ENCODE results near the gene UHRF1.
"Not testable (repeated sequence)": the region's sequence is repeated elsewhere in the genome, so short reads cannot be mapped to it uniquely, and the experiment has no call there.

UHRF1 gene

GRCh38 chr19:4923276-4923747 lies 14.0 kb downstream of the UHRF1 start:
- TF ChIP-seq, protein P1, sequence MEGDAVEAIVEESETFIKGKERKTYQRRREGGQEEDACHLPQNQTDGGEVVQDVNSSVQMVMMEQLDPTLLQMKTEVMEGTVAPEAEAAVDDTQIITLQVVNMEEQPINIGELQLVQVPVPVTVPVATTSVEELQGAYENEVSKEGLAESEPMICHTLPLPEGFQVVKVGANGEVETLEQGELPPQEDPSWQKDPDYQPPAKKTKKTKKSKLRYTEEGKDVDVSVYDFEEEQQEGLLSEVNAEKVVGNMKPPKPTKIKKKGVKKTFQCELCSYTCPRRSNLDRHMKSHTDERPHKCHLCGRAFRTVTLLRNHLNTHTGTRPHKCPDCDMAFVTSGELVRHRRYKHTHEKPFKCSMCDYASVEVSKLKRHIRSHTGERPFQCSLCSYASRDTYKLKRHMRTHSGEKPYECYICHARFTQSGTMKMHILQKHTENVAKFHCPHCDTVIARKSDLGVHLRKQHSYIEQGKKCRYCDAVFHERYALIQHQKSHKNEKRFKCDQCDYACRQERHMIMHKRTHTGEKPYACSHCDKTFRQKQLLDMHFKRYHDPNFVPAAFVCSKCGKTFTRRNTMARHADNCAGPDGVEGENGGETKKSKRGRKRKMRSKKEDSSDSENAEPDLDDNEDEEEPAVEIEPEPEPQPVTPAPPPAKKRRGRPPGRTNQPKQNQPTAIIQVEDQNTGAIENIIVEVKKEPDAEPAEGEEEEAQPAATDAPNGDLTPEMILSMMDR (IDR thresholded peaks at IDR 0.05), result no peak
- no peak overlapping the region for H3K27ac ChIP-seq
- no peak for DNase-seq (ENCODE audit: low spot score)
- no peak overlapping the region for H3K4me3 ChIP-seq

DNA sequence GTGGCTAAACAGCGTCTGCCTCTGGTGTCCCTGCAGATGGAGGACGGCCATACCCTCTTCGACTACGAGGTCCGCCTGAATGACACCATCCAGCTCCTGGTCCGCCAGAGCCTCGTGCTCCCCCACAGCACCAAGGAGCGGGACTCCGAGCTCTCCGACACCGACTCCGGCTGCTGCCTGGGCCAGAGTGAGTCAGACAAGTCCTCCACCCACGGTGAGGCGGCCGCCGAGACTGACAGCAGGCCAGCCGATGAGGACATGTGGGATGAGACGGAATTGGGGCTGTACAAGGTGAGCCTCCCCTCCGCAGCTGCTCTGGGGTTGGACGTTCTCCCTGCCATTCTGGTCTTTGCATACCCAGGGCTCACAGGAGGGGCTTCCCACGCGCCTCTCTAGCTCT lies 19.9 kb downstream of the UHRF1 start:
- DNase-seq (ENCODE audit: low spot score), result no peak
- no peak overlapping the region for H3K4me3 ChIP-seq
- H3K27ac ChIP-seq, result no peak overlapping the region
- TF ChIP-seq, protein P1 (IDR thresholded peaks at IDR 0.05), result no peak

DNA sequence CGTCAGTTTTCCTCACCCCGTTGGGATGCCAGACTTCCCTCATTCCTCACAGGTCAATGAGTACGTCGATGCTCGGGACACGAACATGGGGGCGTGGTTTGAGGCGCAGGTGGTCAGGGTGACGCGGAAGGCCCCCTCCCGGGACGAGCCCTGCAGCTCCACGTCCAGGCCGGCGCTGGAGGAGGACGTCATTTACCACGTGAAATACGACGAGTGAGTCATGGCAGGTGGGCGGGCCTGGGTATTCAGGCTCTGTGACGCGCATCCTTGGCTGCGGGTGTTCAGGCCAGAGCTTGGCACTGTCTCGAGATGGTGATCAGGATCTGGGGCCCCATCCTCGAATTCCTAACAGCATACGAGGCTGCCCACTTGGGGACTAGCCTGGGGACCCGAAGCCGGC lies 21.4 kb downstream of the UHRF1 start:
- DNase-seq (ENCODE audit: low spot score), result no peak
- TF ChIP-seq, protein P1 (IDR thresholded peaks at IDR 0.05), result no peak
- Histone ChIP-seq H3K4me3 (no peak overlapping the region), H3K27ac (no peak overlapping the region)

- TF ChIP-seq, protein P1 (IDR thresholded peaks at IDR 0.05), result no peak
- no peak for DNase-seq (ENCODE audit: low spot score)
- Histone ChIP-seq H3K4me3 (no peak overlapping the region), H3K27ac (no peak overlapping the region)
Measured at GRCh38 chr19:4932711-4933110, 23.4 kb downstream of the UHRF1 start.

GRCh38 chr19:4933528-4933927 lies 24.2 kb downstream of the UHRF1 start:
- no peak for DNase-seq (ENCODE audit: low spot score)
- H3K4me3 ChIP-seq, result no peak overlapping the region
- H3K27ac ChIP-seq, result no peak overlapping the region
- TF ChIP-seq, protein P1 (IDR thresholded peaks at IDR 0.05), result no peak

DNA sequence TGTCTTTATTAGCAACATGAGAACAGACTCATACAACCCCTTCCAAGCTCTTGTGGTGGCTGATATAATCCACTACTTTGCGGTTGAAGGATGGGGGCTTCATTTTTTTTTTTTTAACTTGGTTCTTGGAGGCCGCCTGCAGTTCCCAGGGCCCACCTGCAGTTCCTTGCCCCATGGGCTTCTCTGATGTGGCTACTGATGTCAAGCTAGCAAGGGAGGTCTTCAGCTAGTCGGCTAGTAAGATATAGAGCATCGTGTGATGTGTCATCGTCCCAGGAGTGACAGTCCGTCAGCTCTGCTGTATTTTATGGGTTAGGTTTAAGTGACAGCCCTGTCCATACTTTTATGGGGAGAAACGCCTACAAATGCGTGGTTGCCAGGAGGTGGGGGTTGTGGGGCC lies 26.1 kb downstream of the UHRF1 start:
- TF ChIP-seq, protein P1 (IDR thresholded peaks at IDR 0.05), result no peak
- H3K27ac ChIP-seq, result no peak overlapping the region
- DNase-seq (ENCODE audit: low spot score), result no peak
- no peak overlapping the region for H3K4me3 ChIP-seq

- H3K4me3 ChIP-seq, result no peak overlapping the region
- H3K27ac ChIP-seq, result no peak overlapping the region
- TF ChIP-seq, protein P1 (IDR thresholded peaks at IDR 0.05), result no peak
- no peak for DNase-seq (ENCODE audit: low spot score)
Measured at GRCh38 chr19:4937060-4937459, 27.8 kb downstream of the UHRF1 start.

GRCh38 chr19:4938461-4938860 lies 29.2 kb downstream of the UHRF1 start:
- H3K27ac ChIP-seq; H3K4me3 ChIP-seq; DNase-seq (ENCODE audit: low spot score): not testable (repeated sequence)
